Aorta (tissue), 5 donors: ENCODE results near the gene UGT1A3. TPM values are rescaled to one million over a fixed set of nuclear protein-coding genes. Genes with fewer than 3 reads are reported as not detected.
A peak's percentile ranks its signal among the peaks of the same experiment; 100 is the strongest.

Experiments used
- ATAC-seq: fragments of 200-7000 bp; cut with Tn5 transposase; one replicate; pipeline ENCODE4 v1.9.1; 2022; ENCODE audit warnings: moderate library complexity; ENCODE audit not compliant: low FRiP score
- DNase-seq, 2 donors: peaks; one replicate each; pipeline ENCODE4 v3.0.0-alpha.2; 2020
- H3K27ac ChIP-seq, 2 donors: one replicate each; pipeline ENCODE4 v1.5.1; 2013; ENCODE audit warnings: low read length in 2 of 2, mild to moderate bottlenecking in 2 of 2, moderate library complexity in 2 of 2, control low read depth in 1 of 2, inconsistent platforms in 1 of 2, low read depth in 1 of 2
- H3K27me3 ChIP-seq, 2 donors: one replicate each; pipeline ENCODE4 v1.6.1; 2013; ENCODE audit warnings: control low read depth in 1 of 2, low read length in 1 of 2, mild to moderate bottlenecking in 1 of 2, moderate library complexity in 1 of 2; ENCODE audit not compliant: insufficient read depth in 2 of 2, control insufficient read depth in 1 of 2
- H3K36me3 ChIP-seq, 2 donors: one replicate each; pipeline ENCODE4 v1.6.1; 2013; ENCODE audit warnings: control low read depth in 1 of 2, low read length in 1 of 2, mild to moderate bottlenecking in 1 of 2; ENCODE audit not compliant: insufficient read depth in 2 of 2, control insufficient read depth in 1 of 2
- H3K4me1 ChIP-seq, 2 donors: one replicate each; pipeline ENCODE4 v1.6.1; 2013; ENCODE audit warnings: low read length in 2 of 2, control low read depth in 1 of 2, mild to moderate bottlenecking in 1 of 2, moderate library complexity in 1 of 2; ENCODE audit not compliant: insufficient read depth in 2 of 2, control insufficient read depth in 1 of 2
- H3K4me3 ChIP-seq, 2 donors: one replicate each; pipeline ENCODE4 v1.5.1; 2013; ENCODE audit warnings: low read length in 2 of 2, control low read depth in 1 of 2, mild to moderate bottlenecking in 1 of 2
- H3K9me3 ChIP-seq: one replicate; pipeline ENCODE4 v1.6.1; 2013; ENCODE audit warnings: mild to moderate bottlenecking, low read length; ENCODE audit not compliant: control insufficient read depth
- WGBS, 2 donors: extraction: QIAGEN DNeasy Blood & Tissue Kit; methylation state at CpG; one replicate each; pipeline ENCODE4 v1.1.7; 2013; 5-methylcytosine and 5-hydroxymethylcytosine counted together
- intact Hi-C, 2 donors: fragments of 100-400 bp; cut with DNase I; formaldehyde crosslinking; loops; one replicate each; pipeline versions ENCODE4 v1.14.2 to v1.15.0; 2022
- polyA plus RNA-seq, 2 donors: library from polyadenylated mRNA; stranded (reverse); fragments of 200-250 nt; gene quantifications; one replicate each; pipeline ENCODE4 v1.2.3, GENCODE V29; 2013
- total RNA-seq, 2 donors: library from RNA; stranded (reverse); fragmentation: NEBNext Ultra II Directional; extraction: Animal tissue kit (Norgen Biotek cat#: 25700); gene quantifications; one replicate each; pipeline ENCODE4 v1.2.1, GENCODE V29; 2021
- donor health status: healthy with polysubstance abuse.
- donor health status: Bipolar disorder and iron deficiency.
- donor health status: DM: no; HTN: no; CAD: no.
- donor health status: DM: no; HTN: no; CAD: no.
- donor health status: DM: yes; HTN: yes; CAD: no.

The UGT1A3 gene
- total and polyA plus RNA-seq, 4 donors = not detected

GRCh38 chr2:233813236-233814055 is 84.6 kb downstream of the UGT1A3 start:
- no peaks in the 10 kb centered on the region for H3K9me3 ChIP-seq
- DNase-seq = peak; percentile 9 to 43
- no peak overlapping the region for H3K27ac ChIP-seq
- intact Hi-C loops = no loop called here
- H3K4me3 ChIP-seq = no peak overlapping the region
- no peak for ATAC-seq
- no peaks in the 10 kb centered on the region for H3K4me1 ChIP-seq
- 62 to 64% methylated on average over 3 of the region's 3 CpGs for WGBS, 2 donors
- no peaks in the 10 kb centered on the region for H3K36me3 ChIP-seq
- H3K27me3 ChIP-seq = no peaks in the 10 kb centered on the region

GRCh38 chr2:233814056-233814835 is 85.4 kb downstream of the UGT1A3 start:
- intact Hi-C loops = no loop called here
- WGBS, 2 donors = 52 to 61% methylated on average over 2 of the region's 2 CpGs
- H3K4me1 ChIP-seq = no peaks in the 10 kb centered on the region
- no peak overlapping the region for H3K4me3 ChIP-seq
- ATAC-seq (no peak), DNase-seq (peak in 1 of 2 donors; percentile 15)
- H3K36me3 ChIP-seq = no peaks in the 10 kb centered on the region
- no peak overlapping the region for H3K27ac ChIP-seq
- H3K9me3 ChIP-seq = no peaks in the 10 kb centered on the region
- no peaks in the 10 kb centered on the region for H3K27me3 ChIP-seq

- no peak overlapping the region for H3K27ac ChIP-seq
- no peaks in the 10 kb centered on the region for H3K27me3 ChIP-seq
- H3K36me3 ChIP-seq = no peaks in the 10 kb centered on the region
- intact Hi-C loops = no loop called here
- ATAC-seq (no peak), DNase-seq (no peak)
- WGBS, 2 donors = 47 to 68% methylated on average over 6 of the region's 6 CpGs
- no peaks in the 10 kb centered on the region for H3K4me1 ChIP-seq
- H3K4me3 ChIP-seq = no peak overlapping the region
- H3K9me3 ChIP-seq = no peaks in the 10 kb centered on the region
Observed at GRCh38 chr2:233815861-233816260, 87.0 kb downstream of the UGT1A3 start.

- WGBS, 2 donors = 44 to 47% methylated on average over 2 of the region's 2 CpGs
- no peaks in the 10 kb centered on the region for H3K36me3 ChIP-seq
- H3K27ac ChIP-seq = no peak overlapping the region
- H3K27me3 ChIP-seq = no peaks in the 10 kb centered on the region
- DNase-seq (peak in 1 of 2 donors; percentile 26), ATAC-seq (no peak)
- no peaks in the 10 kb centered on the region for H3K4me1 ChIP-seq
- H3K9me3 ChIP-seq = no peaks in the 10 kb centered on the region
- no peak overlapping the region for H3K4me3 ChIP-seq
- intact Hi-C loops = no loop called here
Observed at GRCh38 chr2:233816334-233816733, 87.5 kb downstream of the UGT1A3 start.

GRCh38 chr2:233816771-233817170 is 87.9 kb downstream of the UGT1A3 start:
- intact Hi-C loops = no loop called here
- 80 to 88% methylated on average over 4 of the region's 4 CpGs for WGBS, 2 donors

GRCh38 chr2:233817361-233817911 is 88.6 kb downstream of the UGT1A3 start:
- intact Hi-C loops = no loop called here
- 81 to 90% methylated on average over 3 of the region's 3 CpGs for WGBS, 2 donors
- DNase-seq = peak; percentile 19 to 51

More at GRCh38 chr2:233816771-233817170, 87.9 kb downstream of the UGT1A3 start:
- ATAC-seq (no peak), DNase-seq (peak; percentile 21 to 34)
- no peaks in the 10 kb centered on the region for H3K9me3 ChIP-seq
- no peaks in the 10 kb centered on the region for H3K36me3 ChIP-seq
- no peaks in the 10 kb centered on the region for H3K4me1 ChIP-seq
- no peak overlapping the region for H3K27ac ChIP-seq
- H3K27me3 ChIP-seq = no peaks in the 10 kb centered on the region
- H3K4me3 ChIP-seq = no peak overlapping the region

GRCh38 chr2:233817995-233818638 is 89.3 kb downstream of the UGT1A3 start:
- WGBS, 2 donors = 94 to 95% methylated on average over 11 of the region's 11 CpGs
- intact Hi-C loops = no loop called here
- H3K27ac ChIP-seq = no peak overlapping the region
- no peak overlapping the region for H3K4me3 ChIP-seq
- H3K4me1 ChIP-seq = no peaks in the 10 kb centered on the region
- no peaks in the 10 kb centered on the region for H3K36me3 ChIP-seq
- DNase-seq (peak; percentile 36 to 56), ATAC-seq (no peak)
- no peaks in the 10 kb centered on the region for H3K9me3 ChIP-seq
- H3K27me3 ChIP-seq = no peaks in the 10 kb centered on the region

More at GRCh38 chr2:233817361-233817911, 88.6 kb downstream of the UGT1A3 start:
- no peaks in the 10 kb centered on the region for H3K9me3 ChIP-seq
- no peaks in the 10 kb centered on the region for H3K4me1 ChIP-seq
- no peaks in the 10 kb centered on the region for H3K27me3 ChIP-seq
- no peaks in the 10 kb centered on the region for H3K36me3 ChIP-seq
- no peak overlapping the region for H3K27ac ChIP-seq
- H3K4me3 ChIP-seq = no peak overlapping the region
- ATAC-seq = peak; percentile 8
